OCI-M1 (cell line): ENCODE data around the gene TXLNA.
"Not testable (repeated sequence)": the region's sequence is repeated elsewhere in the genome, so short reads cannot be mapped to it uniquely, and the experiment has no call there.

ENCODE experiments used
- DNase-seq: peaks from one replicate; lab custom pipeline; 2025; lab: John Stamatoyannopoulos, UW

The TXLNA gene

DNA sequence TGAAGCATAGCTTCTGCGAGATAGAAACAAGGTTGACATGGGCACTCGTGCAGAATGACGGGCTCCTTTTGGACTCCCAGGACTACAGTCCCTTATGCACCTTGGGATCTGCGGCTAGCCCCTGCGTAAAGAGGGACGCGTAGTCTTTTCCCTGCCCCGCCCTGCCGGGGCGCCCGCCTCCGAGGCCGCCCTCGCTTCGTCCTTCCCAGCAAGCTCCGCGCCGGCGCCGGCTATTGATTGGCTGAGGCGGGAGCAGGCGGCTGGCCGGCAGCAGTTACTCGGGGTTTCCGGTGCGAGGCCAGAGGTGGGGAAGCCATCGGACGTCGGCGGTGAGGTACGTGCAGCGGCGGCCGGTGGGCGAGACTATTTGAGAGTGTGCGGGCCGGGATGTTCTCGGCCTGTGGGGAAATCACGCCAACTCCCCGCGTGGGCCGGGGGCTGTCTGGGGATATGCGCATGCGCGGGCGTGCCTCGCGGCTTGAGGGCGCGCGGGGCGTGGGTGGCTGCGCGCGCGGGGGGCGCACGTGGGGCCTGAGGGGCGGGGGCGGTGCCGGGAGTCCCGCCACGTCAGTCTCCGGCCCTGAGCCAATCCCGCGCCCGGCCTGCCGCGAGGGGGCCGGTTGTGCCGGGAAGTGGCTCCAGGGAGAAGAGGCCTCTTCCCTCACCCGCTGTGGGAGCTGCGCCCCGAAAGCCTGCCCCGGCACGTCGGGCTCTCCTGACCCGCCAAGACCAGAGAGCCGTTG, at the start of gene TXLNA:
TXLNA (plus strand) TSS at position 233 of the 743 bp plus-strand sequence. CDS start 671 bp downstream, outside the sequence.
- peak; percentile 95 for DNase-seq

DNA sequence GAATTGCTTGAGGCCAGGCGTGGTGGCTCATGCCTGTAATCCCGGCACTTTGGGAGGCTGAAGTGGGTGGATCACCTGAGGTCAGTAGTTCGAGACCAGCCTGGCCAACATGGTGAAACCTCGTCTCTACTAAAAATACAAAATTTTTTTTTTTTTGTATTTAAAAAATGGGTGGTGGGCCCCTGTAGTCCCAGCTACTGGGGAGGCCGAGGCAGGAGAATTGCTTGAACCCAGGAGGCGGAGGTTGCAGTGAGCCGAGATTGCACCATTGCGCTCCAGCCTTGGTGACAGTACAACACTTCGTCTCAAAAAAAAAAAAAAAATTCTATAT, 45.6 kb upstream of the TXLNA start:
- not testable (repeated sequence) for DNase-seq

DNA sequence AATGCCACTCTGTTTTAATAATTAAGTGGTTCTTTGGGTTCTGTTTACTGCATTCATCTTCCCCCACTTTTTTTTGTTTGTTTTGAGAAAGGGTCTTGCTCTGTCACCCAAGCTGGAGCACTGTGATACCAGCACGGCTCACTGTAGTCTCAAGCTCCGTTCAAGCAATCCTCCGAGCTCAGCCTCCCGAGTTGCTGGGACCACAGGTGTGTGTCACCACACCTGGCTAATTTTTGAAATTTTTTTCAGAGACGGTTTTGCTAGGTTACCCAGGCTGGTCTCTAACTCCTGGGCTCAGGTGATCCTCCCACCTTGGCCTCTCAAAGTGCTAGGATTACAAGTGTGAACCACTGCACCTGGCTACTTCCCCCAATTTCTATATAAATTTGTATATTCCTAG, 42.4 kb upstream of the TXLNA start:
- DNase-seq = no peak

DNA sequence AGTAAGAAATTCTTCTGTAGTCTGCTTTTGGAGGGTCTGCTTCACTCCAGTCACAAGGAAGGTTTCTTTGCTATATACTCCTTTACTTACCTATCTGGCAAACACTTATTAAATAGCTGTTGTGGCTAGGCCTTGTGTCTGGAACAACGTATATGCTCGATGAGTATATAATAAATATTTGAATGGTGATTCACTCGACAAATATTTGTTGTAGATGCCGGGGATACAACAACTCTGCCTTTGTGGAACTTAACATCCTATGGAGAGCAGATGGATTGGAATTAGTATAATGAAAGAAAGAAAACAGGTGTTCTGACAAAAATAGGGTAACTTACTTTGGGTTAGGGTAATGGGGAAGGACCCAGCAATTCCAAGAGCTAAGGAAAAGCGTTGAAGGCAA, 40.5 kb upstream of the TXLNA start:
- DNase-seq = no peak

DNA sequence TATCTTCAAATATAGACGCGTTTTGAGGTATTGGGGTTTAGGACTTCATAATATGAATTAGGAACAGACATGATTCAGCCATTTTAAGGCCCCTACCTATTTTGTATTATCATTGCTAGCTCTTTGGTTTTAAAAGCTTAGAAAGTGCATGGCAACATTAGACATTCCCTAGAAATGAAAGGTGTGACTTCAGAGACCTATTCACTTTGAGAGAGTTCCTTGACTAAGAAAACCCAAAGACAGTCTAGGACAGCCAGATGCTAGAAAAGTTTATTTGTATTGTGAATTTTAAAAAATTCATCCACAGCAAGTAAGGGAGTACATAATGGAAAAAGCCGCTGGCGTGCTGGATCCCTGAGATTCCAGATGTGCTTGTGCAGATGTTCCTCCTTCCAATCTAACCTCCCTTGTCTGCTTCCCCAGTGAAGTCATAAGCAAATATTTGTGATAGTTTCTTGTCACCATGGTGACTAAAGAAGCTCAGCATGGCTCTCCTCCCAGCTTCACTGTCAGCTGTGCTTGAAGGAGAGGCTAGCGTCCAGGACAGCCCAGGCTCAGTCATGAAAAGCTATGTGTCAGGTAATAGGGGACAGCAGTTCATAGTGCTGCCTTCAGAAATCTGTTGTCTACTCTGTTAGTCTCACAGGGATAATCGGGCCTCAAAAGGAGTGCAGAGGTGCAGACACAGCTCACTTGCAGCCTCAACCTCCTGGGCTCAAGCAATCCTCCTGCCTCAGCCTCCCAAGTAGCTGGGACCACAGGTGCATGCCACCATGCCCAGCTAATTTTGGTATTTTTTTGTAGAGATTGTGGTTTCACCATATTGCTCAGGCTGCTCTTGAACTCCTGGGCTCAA, 36.8 kb upstream of the TXLNA start:
- no peak for DNase-seq

DNA sequence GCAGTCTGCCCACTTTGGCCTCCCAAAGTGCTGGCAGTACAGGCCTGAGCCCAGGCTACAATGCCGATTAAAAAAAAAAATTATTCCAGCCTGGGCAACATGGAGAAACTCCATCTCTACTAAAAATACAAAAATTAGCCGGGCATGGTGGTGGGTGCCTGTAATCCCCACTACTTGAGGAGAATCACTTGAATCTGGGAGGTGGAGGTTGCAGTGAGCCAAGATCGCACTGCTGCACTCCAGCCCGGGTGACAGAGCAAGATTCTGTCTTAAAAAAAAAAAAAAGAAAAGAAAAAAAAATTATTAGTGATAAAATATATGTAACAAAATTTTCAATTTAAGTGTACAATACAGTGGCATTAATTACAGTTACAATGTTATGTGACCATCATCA, 36.2 kb upstream of the TXLNA start:
- DNase-seq = not testable (repeated sequence)

DNA sequence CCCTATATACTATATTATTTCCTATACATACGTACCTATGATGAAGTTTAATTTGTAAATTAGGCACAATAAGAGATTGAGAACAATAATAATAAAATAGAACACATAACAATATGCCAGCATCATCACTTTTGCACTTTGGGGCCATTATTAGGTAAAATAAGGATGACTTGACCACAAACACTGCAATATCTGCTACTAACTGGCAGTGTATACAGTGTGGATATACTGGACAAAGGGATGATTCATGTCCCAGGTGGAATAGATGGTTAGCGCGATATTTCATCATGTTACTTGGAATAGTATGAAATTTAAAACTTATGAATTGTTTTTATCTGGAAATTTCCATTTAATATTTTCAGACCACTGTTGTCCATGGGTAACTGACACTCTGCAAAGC, 35.4 kb upstream of the TXLNA start:
- no peak for DNase-seq

DNA sequence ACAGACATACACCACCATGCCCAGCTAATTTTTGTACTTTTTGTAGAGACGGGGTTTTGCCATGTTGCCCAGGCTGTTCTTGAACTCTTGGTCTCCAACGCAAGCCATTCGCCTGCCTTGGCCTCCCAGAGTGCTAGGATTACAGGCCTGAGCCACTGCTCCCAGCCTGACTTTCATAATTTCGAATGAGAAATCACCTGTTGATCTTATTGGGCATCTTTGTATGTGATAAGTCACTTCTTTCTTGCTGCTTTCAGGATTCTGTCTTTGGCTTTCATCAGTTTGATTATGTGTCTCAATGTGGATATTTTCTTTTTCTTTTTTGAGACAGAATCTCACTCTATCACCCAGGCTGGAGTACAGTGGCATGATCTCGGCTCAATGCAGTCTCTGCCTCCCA, 31.7 kb upstream of the TXLNA start:
- DNase-seq = not testable (repeated sequence)

DNA sequence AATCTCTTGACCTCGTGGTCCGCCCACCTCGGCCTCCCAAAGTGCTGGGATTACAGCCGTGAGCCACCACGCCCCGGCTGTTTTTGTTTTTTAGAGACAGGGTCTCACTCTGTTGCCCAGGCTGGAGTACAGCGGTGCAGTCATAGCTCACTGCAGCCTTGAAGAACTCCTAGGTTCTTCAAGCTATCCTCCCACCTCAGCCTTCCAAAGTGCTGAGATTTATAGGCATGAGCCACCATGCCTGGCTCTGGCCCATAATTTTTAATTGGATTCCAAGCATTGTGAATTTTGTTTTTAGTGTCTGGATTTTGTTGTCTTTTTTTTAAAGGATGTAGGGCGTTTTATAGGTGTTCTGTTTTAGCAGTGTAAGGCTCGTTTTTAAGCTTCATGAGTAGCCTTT, 28.6 kb upstream of the TXLNA start:
- DNase-seq = no peak

DNA sequence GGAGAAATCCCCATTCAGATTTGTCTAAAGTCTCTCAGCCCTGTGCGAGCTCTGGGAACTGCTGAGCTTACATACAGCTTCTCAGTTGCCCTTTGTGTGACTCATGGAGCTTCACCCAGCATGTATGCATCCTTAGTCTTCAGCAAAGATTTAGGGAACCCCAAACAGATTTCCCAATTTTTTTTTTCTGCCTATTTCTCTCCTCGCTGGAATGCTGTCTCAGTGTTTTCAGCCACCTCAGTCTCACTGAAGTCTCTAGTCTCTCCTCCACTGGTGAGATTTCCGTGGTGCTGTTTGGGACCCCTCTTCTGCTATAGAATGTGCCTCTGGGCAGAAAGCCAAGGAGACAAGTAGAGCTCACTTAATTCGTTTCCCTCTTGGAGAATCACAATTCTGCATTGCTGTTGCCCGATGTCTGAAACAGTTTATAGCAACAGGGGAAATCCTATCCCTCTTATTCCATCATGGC, 28.1 kb upstream of the TXLNA start:
- no peak for DNase-seq

DNA sequence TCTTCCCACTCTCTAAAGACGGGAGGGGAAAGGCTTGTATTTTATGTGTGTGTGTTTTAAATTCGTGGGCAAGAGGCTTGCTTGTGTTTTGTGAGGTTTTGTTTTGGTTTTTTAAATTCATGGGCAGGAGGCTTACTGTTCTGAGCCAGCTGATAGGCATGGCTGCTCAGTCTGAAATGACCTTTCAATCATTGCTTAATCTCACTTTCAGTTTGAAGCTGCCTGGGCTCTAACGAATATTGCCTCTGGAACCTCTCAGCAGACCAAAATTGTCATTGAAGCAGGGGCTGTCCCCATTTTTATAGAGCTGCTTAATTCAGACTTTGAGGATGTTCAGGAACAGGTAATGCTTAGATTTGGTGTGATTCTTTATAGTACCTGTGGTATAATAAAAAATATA, 20.3 kb upstream of the TXLNA start:
- no peak for DNase-seq

DNA sequence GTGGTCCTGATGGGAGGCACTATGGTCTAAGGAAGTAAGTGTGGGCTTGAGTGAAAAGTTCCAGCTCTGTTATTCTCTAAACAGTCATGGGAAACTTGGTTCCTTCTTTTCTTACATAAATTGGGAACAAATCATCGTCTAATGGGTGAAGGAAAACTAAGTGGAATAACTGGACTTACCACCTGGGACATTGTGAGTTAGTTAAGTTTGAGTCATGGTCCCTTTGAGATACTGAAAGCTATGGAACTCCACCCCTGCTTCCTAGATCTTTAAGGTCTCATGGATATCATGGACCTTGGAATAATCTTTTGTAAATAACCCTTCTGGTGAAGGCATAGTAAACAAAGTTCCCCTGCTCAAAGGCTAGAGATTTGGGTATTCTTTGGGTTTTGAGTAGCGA, 16.1 kb upstream of the TXLNA start:
- no peak for DNase-seq

DNA sequence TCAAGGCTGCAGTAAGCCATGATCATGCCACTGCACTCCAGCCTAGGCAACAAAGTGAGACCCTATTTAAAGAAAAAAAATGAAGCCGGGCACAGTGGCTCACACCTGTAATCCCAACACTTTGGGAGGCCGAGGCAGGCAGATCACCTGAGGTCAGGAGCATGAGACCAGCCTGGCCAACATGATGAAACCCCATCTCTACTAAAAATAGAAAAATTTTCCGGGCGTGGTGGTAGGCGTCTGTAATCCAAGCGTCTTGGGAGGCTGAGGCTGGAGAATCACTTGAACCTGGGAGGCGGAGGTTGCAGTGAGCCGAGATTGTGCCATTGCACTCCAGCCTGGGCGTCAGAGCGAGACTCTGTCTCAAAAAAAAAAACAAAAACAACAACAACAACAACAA, 13.8 kb upstream of the TXLNA start:
- DNase-seq = not testable (repeated sequence)

DNA sequence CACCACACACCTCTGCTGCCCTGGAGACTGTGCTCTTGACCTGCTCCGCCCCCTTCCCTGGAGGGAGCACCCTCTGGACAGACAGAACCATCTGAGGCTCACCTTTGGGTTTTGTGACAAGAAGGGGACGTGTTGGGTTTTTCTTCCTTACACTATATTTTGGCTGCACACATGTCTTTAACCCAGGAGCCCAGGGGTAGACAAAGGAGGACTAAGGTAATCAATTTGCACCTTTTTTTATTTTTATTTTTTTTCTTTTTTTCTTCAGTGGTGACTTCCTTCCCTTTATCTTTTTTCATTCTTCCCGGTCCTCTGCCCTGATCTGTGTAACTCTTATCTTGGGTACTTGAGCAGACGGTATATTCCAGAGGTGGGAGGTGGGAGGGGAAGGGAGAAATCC, 8.5 kb upstream of the TXLNA start:
- DNase-seq = no peak

DNA sequence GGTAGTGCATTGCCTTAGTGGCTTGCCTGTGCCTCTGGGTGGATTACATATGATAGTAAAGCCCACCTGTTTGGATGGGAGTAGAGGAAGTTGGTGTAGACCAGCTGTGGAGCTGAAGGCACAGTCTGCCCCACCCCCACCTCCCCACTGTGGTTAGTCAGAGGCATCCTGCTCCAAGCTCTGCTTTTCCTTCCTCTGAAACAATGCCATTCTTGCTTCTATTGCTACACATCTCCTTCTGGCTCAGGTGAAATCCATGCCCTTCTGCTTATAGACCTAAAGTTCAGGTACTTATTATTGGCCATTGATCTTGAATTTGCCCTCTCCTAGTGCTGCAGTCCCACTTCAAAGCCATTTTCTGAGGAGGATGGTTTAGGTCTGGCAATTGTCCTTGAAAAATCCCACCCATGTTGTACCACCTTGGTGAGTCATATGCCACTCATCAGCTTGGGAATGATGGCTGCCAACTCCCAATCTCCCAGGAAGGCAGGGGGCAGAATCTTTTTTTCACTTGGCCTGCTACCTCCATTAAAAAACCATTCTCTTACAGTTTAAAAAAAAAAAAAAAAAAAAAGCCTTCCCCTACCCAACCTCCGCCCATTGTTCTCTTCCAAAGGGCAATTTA, 6.7 kb upstream of the TXLNA start:
- no peak for DNase-seq

DNA sequence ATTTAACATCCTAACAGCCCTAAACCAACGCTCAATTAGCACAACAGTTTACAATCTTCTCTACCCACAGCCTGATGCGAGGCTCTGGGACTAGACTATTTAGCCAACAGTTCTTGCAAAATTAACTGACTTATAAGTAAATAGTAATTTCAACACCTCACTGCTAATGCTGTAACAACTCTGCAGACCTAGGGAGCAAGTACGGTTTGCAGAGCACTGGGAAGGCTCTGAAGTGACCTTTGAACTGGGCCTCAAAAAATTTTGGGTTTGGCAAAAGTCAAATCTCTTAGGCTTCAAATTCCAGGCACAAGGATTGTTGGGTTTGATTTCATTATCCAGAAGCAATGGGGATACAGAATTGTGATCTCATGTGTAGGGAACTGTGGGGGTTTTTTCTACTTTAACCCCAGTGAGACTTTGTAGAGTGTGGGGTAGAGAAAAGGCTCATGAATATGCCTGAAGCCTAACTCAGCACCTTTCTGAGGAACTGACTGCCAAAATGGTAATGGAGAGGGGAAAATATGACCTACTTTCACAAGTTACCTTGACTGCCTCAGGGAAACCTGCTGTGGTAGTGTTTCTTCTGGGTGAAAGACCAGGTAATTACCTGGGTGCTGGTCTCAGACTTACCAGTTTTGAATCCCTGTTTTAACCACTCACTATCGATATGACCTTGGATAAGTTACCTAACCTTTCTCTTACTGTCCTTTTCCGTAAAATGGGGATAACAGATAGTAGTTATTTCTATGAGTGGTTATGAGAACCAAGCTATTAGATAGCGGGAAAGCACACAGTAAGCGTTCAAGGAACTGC, 889 bp upstream of the TXLNA start:
- no peak for DNase-seq

DNA sequence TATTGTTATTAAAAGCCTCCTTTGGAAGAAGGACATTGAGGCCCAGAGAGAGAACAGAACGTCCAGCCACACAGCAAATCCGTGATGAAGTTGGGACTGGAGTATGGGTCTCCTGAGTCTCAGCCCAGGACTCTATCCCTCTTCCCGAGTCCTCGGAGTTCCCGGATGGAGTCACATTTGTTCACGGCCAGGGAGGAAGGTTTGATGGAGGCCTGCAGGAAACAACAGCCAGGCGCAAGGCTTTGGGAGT, 357 bp upstream of the TXLNA start:
- no peak for DNase-seq

DNA sequence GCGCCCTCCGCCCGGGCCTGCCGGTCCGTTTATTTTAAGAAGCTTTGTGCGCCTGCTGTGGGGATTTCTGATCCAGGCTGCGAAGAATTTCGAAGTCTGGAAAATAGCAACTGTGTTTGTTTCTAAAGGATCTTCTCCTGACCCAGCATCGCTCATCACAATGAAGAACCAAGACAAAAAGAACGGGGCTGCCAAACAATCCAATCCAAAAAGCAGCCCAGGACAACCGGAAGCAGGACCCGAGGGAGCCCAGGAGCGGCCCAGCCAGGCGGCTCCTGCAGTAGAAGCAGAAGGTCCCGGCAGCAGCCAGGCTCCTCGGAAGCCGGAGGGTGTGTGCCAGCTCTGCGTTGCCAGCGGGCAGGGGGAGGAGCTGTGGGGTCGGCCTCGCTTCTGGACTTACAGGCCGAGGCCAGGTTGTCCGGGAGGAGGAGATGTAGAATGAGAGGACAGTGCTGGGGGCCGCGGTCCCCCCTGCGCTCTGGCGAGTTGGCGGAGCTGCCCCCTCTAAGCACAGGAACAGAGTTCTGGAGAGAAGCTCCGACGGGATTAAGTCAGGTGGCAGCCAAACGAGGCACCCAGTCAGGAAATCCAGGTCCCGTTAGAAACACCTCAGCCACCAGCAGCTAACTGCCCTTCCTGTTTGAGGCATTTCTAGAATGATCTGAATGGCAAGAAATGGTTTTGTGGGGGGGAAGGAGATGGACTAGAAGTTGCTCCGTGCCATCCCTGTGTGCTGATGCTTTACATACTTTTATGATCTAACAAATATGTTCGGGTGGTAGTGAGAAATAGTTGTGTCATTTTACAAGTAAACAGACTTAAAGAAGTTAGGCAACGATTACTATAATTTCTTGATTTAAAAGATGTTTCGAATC, 948 bp downstream of the TXLNA start:
- DNase-seq = peak; percentile 64

DNA sequence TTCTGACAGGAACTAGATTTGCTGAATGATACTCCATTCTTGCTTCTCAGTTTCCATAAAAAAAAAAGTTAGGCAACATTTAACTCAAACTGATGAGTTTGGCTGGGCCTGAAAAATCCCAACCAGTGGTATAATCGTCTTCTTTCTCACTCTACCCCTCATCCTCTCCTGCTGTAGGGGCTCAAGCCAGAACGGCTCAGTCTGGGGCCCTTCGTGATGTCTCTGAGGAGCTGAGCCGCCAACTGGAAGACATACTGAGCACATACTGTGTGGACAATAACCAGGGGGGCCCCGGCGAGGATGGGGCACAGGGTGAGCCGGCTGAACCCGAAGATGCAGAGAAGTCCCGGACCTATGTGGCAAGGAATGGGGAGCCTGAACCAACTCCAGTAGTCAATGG, 1.6 kb downstream of the TXLNA start:
- no peak for DNase-seq

DNA sequence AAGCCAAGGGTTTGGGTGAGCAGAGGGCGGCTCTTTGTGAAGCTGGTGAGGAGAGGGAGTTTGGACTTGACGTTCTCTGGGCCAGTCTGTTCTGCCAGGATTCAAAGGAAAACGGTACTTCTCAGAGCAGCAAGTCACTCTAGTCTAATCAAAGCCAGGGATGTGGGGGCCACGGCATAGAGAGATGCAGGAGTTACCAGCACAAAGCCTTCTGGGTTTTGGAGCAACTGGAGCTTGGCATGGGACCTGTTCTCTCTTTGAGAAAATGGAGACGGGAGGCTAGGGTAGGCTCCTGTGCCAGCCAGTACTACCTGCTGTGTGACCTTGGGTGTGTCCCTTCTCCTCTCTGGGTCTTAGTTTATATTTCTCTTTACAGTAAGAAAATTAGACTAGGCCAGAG, 2.1 kb downstream of the TXLNA start:
- DNase-seq = no peak

DNA sequence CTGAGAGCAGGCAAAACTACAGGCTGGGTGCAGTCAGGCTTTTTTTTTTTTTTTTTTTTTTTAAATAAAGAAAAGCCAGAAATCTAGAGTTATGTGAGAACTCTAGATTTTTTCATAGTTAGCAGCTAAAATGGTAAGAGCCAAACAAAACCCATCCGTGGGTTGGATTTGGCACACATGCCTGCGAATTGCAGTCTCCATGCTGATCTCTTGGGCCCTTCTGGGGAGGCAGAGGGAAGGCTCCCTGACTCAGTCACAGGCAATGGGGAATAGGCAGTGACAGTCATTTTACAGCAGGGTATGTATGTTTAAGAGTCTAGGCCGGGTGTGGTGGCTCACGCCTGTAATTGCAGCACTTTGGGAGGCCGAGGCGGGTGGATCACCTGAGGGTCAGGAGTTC, 2.6 kb downstream of the TXLNA start:
- DNase-seq = no peak
